ENCODE results near the gene KAZALD1. TPM values are rescaled to one million over a fixed set of nuclear protein-coding genes. Genes with fewer than 3 reads are reported as not detected.

Gene KAZALD1
- polyA plus RNA-seq, 1 of the 3 experiments (the other 2 are of a cell fraction), result 3.0 TPM

- Histone ChIP-seq H3K4me3 (ENCODE audit: low read depth in 2 of 2, low read length in 1 of 2) (no peak overlapping the region), H3K27me3 (ENCODE audit: insufficient read depth) (peaks cover 34% of the 10 kb centered on the region; the same call in 1 of the 2 replicates), H3K79me2 (ENCODE audit: insufficient read depth) (no peaks in the 10 kb centered on the region), H3K9me2 (no peaks in the 10 kb centered on the region), H3K4me2 (no peak overlapping the region), H2AFZ (ENCODE audit: low read depth) (no peak overlapping the region), H3F3A (replicated peaks; ENCODE audit: insufficient read depth) (no peaks in the 10 kb centered on the region), H4K20me1 (ENCODE audit: insufficient read depth) (no peaks in the 10 kb centered on the region), H3K4me1 (ENCODE audit: control insufficient read depth in 1 of 2, insufficient read depth in 2 of 2, low read depth in 1 of 2, low read length in 1 of 2) (peaks cover 0 to 16% of the 10 kb centered on the region in 2 experiments; a peak in 1 of 4 replicates), H3K27ac (ENCODE audit: low read depth in 2 of 2, low read length in 1 of 2) (no peak overlapping the region), H3K9me3 (no peaks in the 10 kb centered on the region), H3K36me3 (replicated peaks in 1 of 2; ENCODE audit: control insufficient read depth in 1 of 2, insufficient read depth in 2 of 2, low read length in 1 of 2) (no peaks in the 10 kb centered on the region), H3K9ac (no peak overlapping the region)
- ChIA-PET POLR2A (no interaction called here), CTCF (interaction anchor here (0.7 to 32.9 kb wide), 11 partner anchors 9 to 176 kb away, joined by 3 to 972 read pairs (median 5); partner anchors contain the start of gene TLX1)
- TF ChIP-seq SIN3A (IDR thresholded peaks at IDR 0.05; ENCODE audit: borderline replicate concordance, low read depth, low read length) (no peak), FOXJ3 (CRISPR knock-in tag; IDR thresholded peaks at IDR 0.05) (no peak)
- no peak for DNase-seq
- 55% methylated on average over 5 of the region's 5 CpGs for WGBS (ENCODE audit: low lambda C conversion rate)
Observed at GRCh38 chr10:101076630-101077029, 14.8 kb downstream of the KAZALD1 start.

GRCh38 chr10:101079874-101080273 is 18.1 kb downstream of the KAZALD1 start:
- 14% methylated on average over 1 of the region's 1 CpG for WGBS (ENCODE audit: low lambda C conversion rate)
- POLR2A ChIA-PET, result interaction anchor here (0.5 to 0.8 kb wide), 2 partner anchors 8 to 706 kb away, joined by 3 read pairs; no protein-coding TSS in a partner anchor

More at GRCh38 chr10:101079874-101080273, 18.1 kb downstream of the KAZALD1 start:
- Histone ChIP-seq H3K36me3 (replicated peaks in 1 of 2; ENCODE audit: control insufficient read depth in 1 of 2, insufficient read depth in 2 of 2, low read length in 1 of 2) (no peaks in the 10 kb centered on the region), H3K27me3 (ENCODE audit: insufficient read depth) (peaks cover 31% of the 10 kb centered on the region; the same call in 1 of the 2 replicates), H3K9ac (no peak overlapping the region), H3K9me2 (no peaks in the 10 kb centered on the region), H3K79me2 (ENCODE audit: insufficient read depth) (no peaks in the 10 kb centered on the region), H3F3A (replicated peaks; ENCODE audit: insufficient read depth) (no peaks in the 10 kb centered on the region), H4K20me1 (ENCODE audit: insufficient read depth) (no peaks in the 10 kb centered on the region), H3K4me1 (ENCODE audit: control insufficient read depth in 1 of 2, insufficient read depth in 2 of 2, low read depth in 1 of 2, low read length in 1 of 2) (peaks cover 0 to 19% of the 10 kb centered on the region in 2 experiments; a peak in 1 of 4 replicates), H3K27ac (ENCODE audit: low read depth in 2 of 2, low read length in 1 of 2) (no peak overlapping the region), H3K4me3 (ENCODE audit: low read depth in 2 of 2, low read length in 1 of 2) (no peak overlapping the region), H3K4me2 (no peak overlapping the region), H3K9me3 (no peaks in the 10 kb centered on the region), H2AFZ (ENCODE audit: low read depth) (no peak overlapping the region)
- CTCF ChIA-PET, result interaction anchor here (0.8 to 32.9 kb wide), 9 partner anchors 9 to 60 kb away, joined by 4 to 972 read pairs (median 13); partner anchors contain the start of gene TLX1
- TF ChIP-seq EP300 (IDR thresholded peaks at IDR 0.05; ENCODE audit: borderline replicate concordance in 1 of 2, low read depth in 1 of 2, low read length in 1 of 2), result peak in 1 of 2 experiments; percentile 89; a peak in 2 of 4 replicates
- TF ChIP-seq ELF1 (IDR thresholded peaks at IDR 0.05), result no peak
- TF ChIP-seq REST (IDR thresholded peaks at IDR 0.05; ENCODE audit: low read depth, low read length), result no peak
- TF ChIP-seq RFX5 (IDR thresholded peaks at IDR 0.05; ENCODE audit: low read length), result no peak
- no peak for TF ChIP-seq GABPA (IDR thresholded peaks at IDR 0.05; ENCODE audit: low read depth)
- no peak for TF ChIP-seq FOXM1 (IDR thresholded peaks at IDR 0.05; ENCODE audit: low read depth)
- no peak for TF ChIP-seq RXRA (IDR thresholded peaks at IDR 0.05; ENCODE audit: borderline replicate concordance, low read depth)
- no peak for TF ChIP-seq JUND (IDR thresholded peaks at IDR 0.05)
- TF ChIP-seq TAF1 (IDR thresholded peaks at IDR 0.05; ENCODE audit: borderline replicate concordance, low read depth, low read length), result no peak
- peak; percentile 43; the same call in 1 of the 2 replicates for TF ChIP-seq NFIC (IDR thresholded peaks at IDR 0.05; ENCODE audit: borderline replicate concordance)
- TF ChIP-seq USF1 (IDR thresholded peaks at IDR 0.05; ENCODE audit: borderline replicate concordance, low read depth), result no peak
- TF ChIP-seq RCOR1 (IDR thresholded peaks at IDR 0.05; ENCODE audit: low read length), result peak; percentile 98
- TF ChIP-seq YY1 (IDR thresholded peaks at IDR 0.05; ENCODE audit: low read depth), result no peak
- peak; percentile 75 for TF ChIP-seq CHD2 (IDR thresholded peaks at IDR 0.05; ENCODE audit: low read length, partially characterized antibody)
- TF ChIP-seq CTCF (IDR thresholded peaks at IDR 0.05), result no peak
- TF ChIP-seq GATA2 (CRISPR knock-in tag; IDR thresholded peaks at IDR 0.05), result peak; percentile 88
- TF ChIP-seq FOXJ3 (CRISPR knock-in tag; IDR thresholded peaks at IDR 0.05), result peak; percentile 91
- peak; percentile 52 for TF ChIP-seq TCF12 (IDR thresholded peaks at IDR 0.05)
- no peak for TF ChIP-seq MEF2A (IDR thresholded peaks at IDR 0.05; ENCODE audit: borderline replicate concordance, low read depth)
- no peak for TF ChIP-seq POLR2AphosphoS5 (IDR thresholded peaks at IDR 0.05; ENCODE audit: low read depth, low read length)
- peak; percentile 24; the same call in 1 of the 2 replicates for TF ChIP-seq PBX3 (IDR thresholded peaks at IDR 0.05)
- DNase-seq, result peak; percentile 82

Data from SK-N-SH (cell line).